HEK293T (cell line): ENCODE data around the gene TM4SF18.

Source experiments
- CTCF ChIA-PET: fragments of 350-600 bp; formaldehyde crosslinking; extraction: SDS; loops from one replicate; lab custom pipeline; 2021; ENCODE audit warnings: antibody characterized with exemption, inconsistent platforms; lab: Yijun Ruan, JAX
- POLR2A ChIA-PET: fragments of 350-600 bp; formaldehyde crosslinking; extraction: SDS; loops from one replicate; lab custom pipeline; 2020; ENCODE audit warnings: antibody characterized with exemption, inconsistent platforms; lab: Yijun Ruan, JAX
- DNase-seq: peaks from one replicate; pipeline ENCODE4 v3.0.0; 2012; ENCODE audit warnings: mixed read lengths; ENCODE audit errors: extremely low spot score
- ARNT ChIP-seq: fragments of 450-650 bp; IDR thresholded peaks from 2 replicates; pipeline ENCODE4 v1.6.1; 2017; ENCODE audit warnings: mild to moderate bottlenecking
- BHLHE40 ChIP-seq: fragments of 450-650 bp; IDR thresholded peaks from 2 replicates; pipeline ENCODE4 v1.6.1; 2016; ENCODE audit warnings: mild to moderate bottlenecking, moderate library complexity, borderline replicate concordance
- CTBP1 ChIP-seq: fragments of 450-650 bp; IDR thresholded peaks from 2 replicates; pipeline ENCODE4 v1.6.1; 2016; ENCODE audit warnings: borderline replicate concordance
- ELF4 ChIP-seq: fragments of 450-650 bp; IDR thresholded peaks from 2 replicates; pipeline ENCODE4 v1.6.1; 2017; ENCODE audit warnings: antibody characterized with exemption
- FOXA1 ChIP-seq: fragments of 450-650 bp; IDR thresholded peaks from 2 replicates; pipeline ENCODE4 v1.6.1; 2016; ENCODE audit warnings: mild to moderate bottlenecking
- FOXK2 ChIP-seq: fragments of 450-650 bp; IDR thresholded peaks from 2 replicates; pipeline ENCODE4 v1.6.1; 2016; ENCODE audit warnings: mild to moderate bottlenecking
- FOXM1 ChIP-seq: fragments of 450-650 bp; IDR thresholded peaks from 2 replicates; pipeline ENCODE4 v1.6.1; 2017; ENCODE audit warnings: mild to moderate bottlenecking, borderline replicate concordance
- HDGF ChIP-seq: fragments of 450-650 bp; IDR thresholded peaks from 2 replicates; pipeline ENCODE4 v1.6.1; 2017; ENCODE audit warnings: antibody characterized with exemption, borderline replicate concordance
- L3MBTL2 ChIP-seq: fragments of 450-650 bp; conservative IDR thresholded peaks from 2 replicates; pipeline ENCODE4 v1.6.1; 2016; ENCODE audit warnings: mild to moderate bottlenecking
- LEF1 ChIP-seq: fragments of 450-650 bp; IDR thresholded peaks from 2 replicates; pipeline ENCODE4 v1.6.1; 2017; ENCODE audit warnings: mild to moderate bottlenecking, borderline replicate concordance
- NFRKB ChIP-seq: fragments of 450-650 bp; IDR thresholded peaks from 2 replicates; pipeline ENCODE4 v1.6.1; 2016; ENCODE audit warnings: mild to moderate bottlenecking, moderate library complexity
- PKNOX1 ChIP-seq: fragments of 450-650 bp; IDR thresholded peaks from 2 replicates; pipeline ENCODE4 v1.6.1; 2016
- SP1 ChIP-seq: fragments of 450-650 bp; IDR thresholded peaks from 2 replicates; pipeline ENCODE4 v1.6.1; 2017
- SUZ12 ChIP-seq: fragments of 450-650 bp; IDR thresholded peaks from 2 replicates; pipeline ENCODE4 v1.6.1; 2016; ENCODE audit warnings: mild to moderate bottlenecking
- TARDBP ChIP-seq: fragments of 450-650 bp; IDR thresholded peaks from 2 replicates; pipeline ENCODE4 v1.6.1; 2016
- ZNF384 ChIP-seq: fragments of 450-650 bp; IDR thresholded peaks from 2 replicates; pipeline ENCODE4 v1.6.1; 2016

TM4SF18 gene

DNA sequence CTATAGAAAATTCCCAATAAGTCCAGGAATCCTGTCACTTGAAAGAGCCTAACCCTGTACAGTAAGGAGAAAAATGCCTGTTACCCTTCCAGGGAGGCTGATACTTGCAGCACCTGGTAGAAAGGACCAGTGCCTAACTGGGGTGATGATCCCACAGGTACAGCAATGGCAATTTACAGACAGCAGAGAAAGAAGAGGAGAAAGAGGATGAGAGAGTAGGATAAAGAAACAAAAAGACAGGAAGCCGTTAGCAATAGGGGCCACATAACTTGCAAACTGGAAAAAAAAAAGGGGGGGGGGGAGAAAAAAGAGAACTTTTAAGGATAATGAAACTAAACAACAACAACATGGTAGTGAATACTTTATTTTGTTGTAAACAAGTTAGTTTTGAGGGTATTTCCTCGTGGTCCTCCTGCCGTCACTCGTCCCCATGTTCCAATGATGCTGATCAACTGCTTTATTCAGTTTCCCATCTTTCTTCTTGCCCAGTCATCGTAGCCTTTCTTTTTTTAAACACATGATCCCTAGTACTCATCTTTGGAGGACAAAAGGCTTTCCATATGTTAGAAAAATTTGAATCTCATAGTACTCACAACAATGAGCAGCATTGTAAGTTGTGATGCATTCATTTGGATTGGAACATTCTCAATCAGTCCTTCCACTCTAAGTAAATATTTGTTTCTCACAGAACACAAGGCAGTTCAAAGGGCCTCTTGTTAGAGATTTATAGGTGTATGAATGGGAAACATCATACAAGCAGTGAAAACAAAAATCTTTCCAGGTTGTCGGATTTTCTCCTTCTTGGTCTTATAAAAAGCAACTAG, 35.5 kb upstream of the TM4SF18 start:
- no peak for DNase-seq
- ChIA-PET POLR2A (no interaction called here), CTCF (no interaction called here)
- TF ChIP-seq PKNOX1 (no peak), FOXM1 (no peak), SP1 (no peak), LEF1 (no peak), TARDBP (no peak), ELF4 (no peak), SUZ12 (no peak), ARNT (no peak), L3MBTL2 (no peak), HDGF (no peak)

DNA sequence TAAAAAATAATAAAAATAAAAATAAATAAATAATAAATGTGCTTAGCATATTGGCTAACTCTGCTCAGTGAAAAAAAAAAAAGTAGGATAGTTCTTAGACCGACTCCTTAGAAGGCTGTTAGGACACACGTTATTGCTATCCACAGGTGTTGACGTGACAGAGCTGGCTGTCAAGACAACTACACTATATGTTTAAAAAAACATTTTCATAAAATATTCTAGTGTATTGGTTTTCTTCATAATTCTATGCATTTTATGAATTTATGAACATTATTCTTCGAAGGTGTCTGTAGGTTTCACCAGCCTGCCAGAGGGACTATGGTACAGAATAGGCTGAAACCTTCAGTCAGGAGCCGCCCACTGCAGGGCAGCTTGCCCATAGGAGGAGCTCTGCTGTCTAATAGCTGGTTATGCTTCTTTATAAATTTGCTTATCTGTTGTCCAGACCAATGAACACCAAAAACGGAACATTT, 34.8 kb upstream of the TM4SF18 start:
- CTCF ChIA-PET, result no interaction called here
- no peak for TF ChIP-seq TARDBP
- TF ChIP-seq BHLHE40, result no peak
- TF ChIP-seq ARNT, result no peak
- TF ChIP-seq FOXM1, result no peak
- TF ChIP-seq FOXA1, result no peak
- TF ChIP-seq FOXK2, result no peak
- no peak for TF ChIP-seq PKNOX1
- no peak for TF ChIP-seq L3MBTL2
- TF ChIP-seq CTBP1, result no peak
- no peak for TF ChIP-seq ELF4
- no peak for TF ChIP-seq LEF1
- no peak for TF ChIP-seq SP1
- no peak for TF ChIP-seq NFRKB
- no peak for TF ChIP-seq HDGF
- no peak for TF ChIP-seq ZNF384
- no peak for TF ChIP-seq SUZ12
- POLR2A ChIA-PET, result no interaction called here
- no peak for DNase-seq

GRCh38 chr3:149366941-149367840, 33.8 kb upstream of the TM4SF18 start:
- TF ChIP-seq ELF4 (no peak), FOXM1 (no peak)
- POLR2A ChIA-PET, result no interaction called here
- no peak for DNase-seq
- CTCF ChIA-PET, result no interaction called here

DNA sequence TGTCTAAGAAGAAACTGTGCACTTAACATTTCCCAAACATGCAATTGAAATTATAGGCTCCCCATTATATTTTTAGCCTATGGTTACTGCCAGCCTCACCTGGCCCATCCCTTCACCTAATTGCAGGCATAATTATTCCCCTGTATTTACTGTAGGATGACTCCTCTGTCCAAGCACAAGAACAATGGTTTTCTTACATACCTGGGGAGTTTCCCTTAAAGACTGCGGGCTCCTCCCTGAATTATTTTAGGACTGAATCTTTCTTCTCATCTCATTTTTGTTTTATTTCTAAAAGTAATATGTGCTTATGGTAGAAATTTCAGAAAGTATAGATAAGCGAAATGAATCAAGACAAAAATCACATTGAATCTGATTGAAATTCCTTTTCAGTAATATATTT, 32.6 kb upstream of the TM4SF18 start:
- ChIA-PET CTCF (no interaction called here), POLR2A (no interaction called here)
- no peak for DNase-seq
- TF ChIP-seq SUZ12 (no peak), FOXA1 (no peak), CTBP1 (no peak), LEF1 (no peak), SP1 (no peak), HDGF (no peak), ELF4 (no peak), PKNOX1 (no peak), BHLHE40 (no peak), NFRKB (no peak), FOXM1 (no peak), ARNT (no peak), FOXK2 (no peak), ZNF384 (no peak), TARDBP (no peak), L3MBTL2 (no peak)

- DNase-seq, result no peak
- CTCF ChIA-PET, result interaction anchor here (1.0 kb wide), 1 partner anchor 12 kb away, joined by 3 read pairs; no protein-coding TSS in a partner anchor
- POLR2A ChIA-PET, result no interaction called here
- TF ChIP-seq LEF1 (no peak), HDGF (no peak), SP1 (no peak), SUZ12 (no peak), L3MBTL2 (no peak), TARDBP (no peak), FOXM1 (no peak), ARNT (no peak), NFRKB (no peak), FOXK2 (no peak), FOXA1 (no peak), CTBP1 (no peak), ELF4 (no peak), ZNF384 (no peak), PKNOX1 (no peak), BHLHE40 (no peak)
Measured at GRCh38 chr3:149364624-149365023, 31.2 kb upstream of the TM4SF18 start.
